Neural progenitor cell (in vitro differentiated cells): ENCODE data around the gene L3MBTL3.

Experiments
- CTCF ChIP-seq: fragments of 200-600 bp; sonication (generic); IDR thresholded peaks from 2 replicates; pipeline ENCODE4 v1.5.1; 2017; ENCODE audit warnings: antibody characterized with exemption, mild to moderate bottlenecking
- EZH2 ChIP-seq: fragments of 200-600 bp; sonication (generic); IDR thresholded peaks from 2 replicates; pipeline ENCODE4 v1.6.1; 2017; ENCODE audit warnings: antibody characterized with exemption, mild to moderate bottlenecking, moderate library complexity

GRCh38 chr6:130182466-130182865 lies 164.1 kb downstream of the L3MBTL3 start:
- TF ChIP-seq CTCF (no peak), EZH2 (no peak)
